Measurements from ENCODE around the gene OAF. TPM values are rescaled to one million over a fixed set of nuclear protein-coding genes. Genes with fewer than 3 reads are reported as not detected.

Gene OAF
- total RNA-seq, 3 donors from 2014 or later (not counting 1 experiment from before 2014, with no cell fraction given): 2.8 to 5.1 (median 3.8) TPM

- no peaks in the 10 kb centered on the region for H3K9me3 Mint-ChIP-seq
- no peak overlapping the region for H3K27ac ChIP-seq (ENCODE audit: low read length)
- no peak overlapping the region for H3K4me3 Mint-ChIP-seq
- intact Hi-C loops (cut with micrococcal nuclease): no loop called here
- 85% methylated on average over 13 of the region's 13 CpGs for WGBS (ENCODE audit: insufficient coverage)
- peaks cover 4 to 13% of the 10 kb centered on the region in 2 donors for H3K27me3 Mint-ChIP-seq (ENCODE audit: low read depth in 2 of 2)
- TF ChIP-seq, protein P1, sequence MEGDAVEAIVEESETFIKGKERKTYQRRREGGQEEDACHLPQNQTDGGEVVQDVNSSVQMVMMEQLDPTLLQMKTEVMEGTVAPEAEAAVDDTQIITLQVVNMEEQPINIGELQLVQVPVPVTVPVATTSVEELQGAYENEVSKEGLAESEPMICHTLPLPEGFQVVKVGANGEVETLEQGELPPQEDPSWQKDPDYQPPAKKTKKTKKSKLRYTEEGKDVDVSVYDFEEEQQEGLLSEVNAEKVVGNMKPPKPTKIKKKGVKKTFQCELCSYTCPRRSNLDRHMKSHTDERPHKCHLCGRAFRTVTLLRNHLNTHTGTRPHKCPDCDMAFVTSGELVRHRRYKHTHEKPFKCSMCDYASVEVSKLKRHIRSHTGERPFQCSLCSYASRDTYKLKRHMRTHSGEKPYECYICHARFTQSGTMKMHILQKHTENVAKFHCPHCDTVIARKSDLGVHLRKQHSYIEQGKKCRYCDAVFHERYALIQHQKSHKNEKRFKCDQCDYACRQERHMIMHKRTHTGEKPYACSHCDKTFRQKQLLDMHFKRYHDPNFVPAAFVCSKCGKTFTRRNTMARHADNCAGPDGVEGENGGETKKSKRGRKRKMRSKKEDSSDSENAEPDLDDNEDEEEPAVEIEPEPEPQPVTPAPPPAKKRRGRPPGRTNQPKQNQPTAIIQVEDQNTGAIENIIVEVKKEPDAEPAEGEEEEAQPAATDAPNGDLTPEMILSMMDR (IDR thresholded peaks at IDR 0.05): no peak
- H3K36me3 Mint-ChIP-seq: no peaks in the 10 kb centered on the region
- no peaks in the 10 kb centered on the region for H3K4me1 Mint-ChIP-seq
- H3K4me1 ChIP-seq (ENCODE audit: control insufficient read depth, insufficient read depth, low read length): no peaks in the 10 kb centered on the region
- no peaks in the 10 kb centered on the region for H3K36me3 ChIP-seq (ENCODE audit: control insufficient read depth, insufficient read depth, low read length)
- H3K4me3 ChIP-seq (ENCODE audit: low read length): no peak overlapping the region
- no peak for DNase-seq
- no peak overlapping the region for H3K27ac Mint-ChIP-seq
- no peaks in the 10 kb centered on the region for H3K27me3 ChIP-seq (ENCODE audit: control insufficient read depth, insufficient read depth, low read length)
- no peaks in the 10 kb centered on the region for H3K9me3 ChIP-seq (ENCODE audit: control insufficient read depth, insufficient read depth, low read length)
- ATAC-seq: no peak
Measured at GRCh38 chr11:120195601-120196320, 15.1 kb upstream of the OAF start.

GRCh38 chr11:120196826-120197225 lies 14.0 kb upstream of the OAF start:
- DNase-seq (no peak), ATAC-seq (no peak)
- WGBS (ENCODE audit: insufficient coverage): 35% methylated on average over 6 of the region's 6 CpGs
- Mint-ChIP-seq H3K4me3 (no peak overlapping the region), H3K36me3 (no peaks in the 10 kb centered on the region), H3K27me3 (ENCODE audit: low read depth in 2 of 2) (peaks cover 6 to 14% of the 10 kb centered on the region in 2 donors), H3K27ac (no peak overlapping the region), H3K4me1 (no peaks in the 10 kb centered on the region), H3K9me3 (no peaks in the 10 kb centered on the region)
- Histone ChIP-seq H3K27ac (ENCODE audit: low read length) (no peak overlapping the region), H3K36me3 (ENCODE audit: control insufficient read depth, insufficient read depth, low read length) (no peaks in the 10 kb centered on the region), H3K27me3 (ENCODE audit: control insufficient read depth, insufficient read depth, low read length) (no peaks in the 10 kb centered on the region), H3K4me3 (ENCODE audit: low read length) (no peak overlapping the region), H3K9me3 (ENCODE audit: control insufficient read depth, insufficient read depth, low read length) (no peaks in the 10 kb centered on the region), H3K4me1 (ENCODE audit: control insufficient read depth, insufficient read depth, low read length) (no peaks in the 10 kb centered on the region)
- TF ChIP-seq, protein P1 (IDR thresholded peaks at IDR 0.05): no peak
- intact Hi-C loops (cut with micrococcal nuclease): no loop called here

DNA sequence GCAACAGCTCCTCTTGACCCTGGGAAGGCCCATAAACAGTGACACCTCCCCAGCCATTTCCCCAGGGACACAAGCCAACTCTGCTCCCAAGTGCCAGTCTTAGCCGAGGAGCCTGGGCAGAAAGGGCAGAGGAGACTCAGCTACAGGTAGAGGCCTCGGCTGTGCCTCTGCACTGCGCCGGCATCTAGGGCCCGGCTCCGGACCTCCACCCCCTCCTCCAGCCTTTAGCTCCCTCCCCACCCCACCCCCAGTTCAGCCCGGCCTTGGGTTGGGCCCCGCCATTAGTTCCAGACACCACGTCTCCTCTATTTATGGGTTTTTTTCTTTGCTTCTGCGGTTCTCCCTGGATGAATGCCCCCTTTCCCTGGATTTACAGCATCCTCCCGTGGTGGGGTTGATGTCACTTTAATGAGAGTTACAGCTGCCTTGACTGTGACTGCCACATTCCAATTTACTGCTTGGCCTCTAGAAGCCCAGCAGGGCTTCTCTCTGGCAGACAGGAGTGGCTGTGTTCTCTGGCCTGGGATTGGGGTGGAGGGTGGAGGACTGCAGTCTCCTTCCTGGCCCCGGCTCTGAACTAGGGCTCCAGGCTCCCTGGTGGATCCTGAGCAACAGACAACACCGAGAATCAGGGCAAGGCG lies 13.5 kb upstream of the OAF start:
- no peaks in the 10 kb centered on the region for H3K27me3 ChIP-seq (ENCODE audit: control insufficient read depth, insufficient read depth, low read length)
- ATAC-seq: no peak
- Mint-ChIP-seq H3K4me1 (no peaks in the 10 kb centered on the region), H3K27me3 (ENCODE audit: low read depth in 2 of 2) (peaks cover 6 to 14% of the 10 kb centered on the region in 2 donors), H3K4me3 (no peak overlapping the region), H3K36me3 (no peaks in the 10 kb centered on the region), H3K9me3 (no peaks in the 10 kb centered on the region), H3K27ac (no peak overlapping the region)
- H3K9me3 ChIP-seq (ENCODE audit: control insufficient read depth, insufficient read depth, low read length): no peaks in the 10 kb centered on the region
- no peak for DNase-seq
- intact Hi-C loops (cut with micrococcal nuclease): no loop called here
- TF ChIP-seq, protein P1 (IDR thresholded peaks at IDR 0.05): no peak
- H3K4me1 ChIP-seq (ENCODE audit: control insufficient read depth, insufficient read depth, low read length): no peaks in the 10 kb centered on the region
- WGBS (ENCODE audit: insufficient coverage): 89% methylated on average over 13 of the region's 14 CpGs
- H3K36me3 ChIP-seq (ENCODE audit: control insufficient read depth, insufficient read depth, low read length): no peaks in the 10 kb centered on the region
- H3K27ac ChIP-seq (ENCODE audit: low read length): no peak overlapping the region
- H3K4me3 ChIP-seq (ENCODE audit: low read length): no peak overlapping the region
